IMR-90 (cell line): Measurements from ENCODE around the gene ABHD16B. TPM values are rescaled to one million over a fixed set of nuclear protein-coding genes. Genes with fewer than 3 reads are reported as not detected.

Experiments
- MAZ ChIP-seq: IDR thresholded peaks from 2 replicates; pipeline ENCODE4 v1.6.1; 2012; ENCODE audit warnings: low read depth, mild to moderate bottlenecking, low read length, improper control_type of control experiment, moderate library complexity, borderline replicate concordance
- POLR2A ChIP-seq: IDR thresholded peaks from 2 replicates; pipeline ENCODE4 v1.6.1; 2012; ENCODE audit warnings: mild to moderate bottlenecking, low read depth, low read length
- RFX5 ChIP-seq: IDR thresholded peaks from 2 replicates; pipeline ENCODE4 v1.8.0; 2012; ENCODE audit warnings: low read depth, mild to moderate bottlenecking, low read length, moderate library complexity
- polyA plus RNA-seq, 3 experiments: library from polyadenylated mRNA; depleted of rRNA; stranded (reverse); fragments of >200 nt; gene quantifications; 2 replicates each; pipeline ENCODE4 v1.2.3, GENCODE V29; 2012; ENCODE audit warnings: low replicate concordance in 1 of 3
- total RNA-seq: library from RNA; depleted of rRNA; stranded (reverse); fragments of >200 nt; gene quantifications from 2 replicates; pipeline ENCODE4 v1.2.3, GENCODE V29; 2012
- TF ChIP-seq, protein P1 (sequence below): conservative IDR thresholded peaks from 2 replicates; pipeline ENCODE4 v1.5.1; 2012; ENCODE audit warnings: mild to moderate bottlenecking, low read depth, low read length, improper control_type of control experiment

ABHD16B gene
- total and polyA plus RNA-seq, 2 of the 4 experiments (the other 2 are of a cell fraction): 0.05 TPM; not detected in 1

- TF ChIP-seq, protein P1, sequence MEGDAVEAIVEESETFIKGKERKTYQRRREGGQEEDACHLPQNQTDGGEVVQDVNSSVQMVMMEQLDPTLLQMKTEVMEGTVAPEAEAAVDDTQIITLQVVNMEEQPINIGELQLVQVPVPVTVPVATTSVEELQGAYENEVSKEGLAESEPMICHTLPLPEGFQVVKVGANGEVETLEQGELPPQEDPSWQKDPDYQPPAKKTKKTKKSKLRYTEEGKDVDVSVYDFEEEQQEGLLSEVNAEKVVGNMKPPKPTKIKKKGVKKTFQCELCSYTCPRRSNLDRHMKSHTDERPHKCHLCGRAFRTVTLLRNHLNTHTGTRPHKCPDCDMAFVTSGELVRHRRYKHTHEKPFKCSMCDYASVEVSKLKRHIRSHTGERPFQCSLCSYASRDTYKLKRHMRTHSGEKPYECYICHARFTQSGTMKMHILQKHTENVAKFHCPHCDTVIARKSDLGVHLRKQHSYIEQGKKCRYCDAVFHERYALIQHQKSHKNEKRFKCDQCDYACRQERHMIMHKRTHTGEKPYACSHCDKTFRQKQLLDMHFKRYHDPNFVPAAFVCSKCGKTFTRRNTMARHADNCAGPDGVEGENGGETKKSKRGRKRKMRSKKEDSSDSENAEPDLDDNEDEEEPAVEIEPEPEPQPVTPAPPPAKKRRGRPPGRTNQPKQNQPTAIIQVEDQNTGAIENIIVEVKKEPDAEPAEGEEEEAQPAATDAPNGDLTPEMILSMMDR: no peak
- TF ChIP-seq MAZ (no peak), POLR2A (no peak), RFX5 (no peak)
Observed at GRCh38 chr20:63859166-63859699, 2.1 kb upstream of the ABHD16B start (continued).
